Stimulated activated CD8-positive, alpha-beta memory T cell treated with anti-CD3 and anti-CD28 coated beads, Interleukin-15, amount 100 ng/mL, for 24 hours (primary cell): ENCODE results near the gene NRG3.
"Not testable (repeated sequence)": the region's sequence is repeated elsewhere in the genome, so short reads cannot be mapped to it uniquely, and the experiment has no call there.

Experiments
- DNase-seq: peaks from one replicate; pipeline ENCODE4 v3.0.0-alpha.2; 2020; ENCODE audit warnings: low read depth

The NRG3 gene

GRCh38 chr10:82581940-82582339 lies 706.9 kb downstream of the NRG3 start:
- no peak for DNase-seq

DNA sequence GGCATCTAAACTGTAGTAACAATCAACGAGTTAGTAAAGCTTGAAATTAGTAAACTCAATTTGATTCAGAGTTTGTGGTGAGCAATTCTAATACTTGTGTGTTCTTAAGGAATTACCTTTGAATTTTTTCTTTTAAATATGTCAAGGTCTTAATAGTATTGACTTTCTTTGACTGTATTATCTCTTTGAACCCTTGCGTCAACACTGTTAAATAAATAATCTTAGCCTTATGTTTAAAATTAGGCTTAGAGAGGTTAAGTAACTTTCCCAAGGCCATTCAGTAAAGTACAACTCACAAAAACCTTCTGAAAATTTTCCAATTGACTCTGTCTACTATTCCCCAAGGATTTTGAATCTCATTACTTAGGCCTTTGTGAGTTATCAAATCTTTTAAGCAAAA lies 716.4 kb downstream of the NRG3 start:
- DNase-seq, result no peak

DNA sequence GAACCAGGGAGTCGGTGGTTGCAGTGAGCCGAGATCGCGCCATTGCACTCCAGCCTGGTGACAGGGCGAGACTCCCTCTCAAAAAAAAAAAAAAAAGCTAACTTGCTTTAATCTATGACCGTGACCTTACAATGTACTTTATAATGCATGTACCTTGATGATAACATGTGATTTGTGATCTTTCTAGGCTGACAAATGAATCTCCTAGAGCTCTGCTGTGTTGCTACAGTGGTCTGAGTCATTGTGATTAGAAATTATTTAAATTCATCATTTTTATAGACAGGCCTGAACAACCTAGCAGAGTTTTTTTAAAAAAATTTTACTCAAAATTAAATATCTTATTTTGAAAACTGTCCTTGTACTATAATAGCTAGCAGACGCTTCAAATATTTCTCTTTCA lies 722.8 kb downstream of the NRG3 start:
- no peak for DNase-seq

DNA sequence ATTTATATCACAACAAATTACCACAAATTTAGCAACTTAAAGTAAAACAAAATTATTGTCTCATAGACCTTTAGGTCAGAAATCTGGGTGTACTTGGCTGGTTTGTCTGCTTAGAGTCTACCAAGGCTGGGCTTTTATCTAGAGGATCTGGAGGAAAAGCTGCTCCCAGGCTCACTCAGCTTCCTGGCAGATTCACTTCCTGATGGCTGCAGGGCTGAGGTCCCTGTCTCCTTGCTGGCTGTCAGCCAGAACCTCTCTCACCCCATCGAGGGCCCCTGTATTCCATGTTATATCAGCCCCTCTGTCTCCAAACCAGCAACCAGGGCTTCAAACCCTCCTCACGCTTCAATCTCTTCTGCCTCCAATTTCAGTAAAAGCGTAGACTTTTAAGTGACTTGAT lies 734.9 kb downstream of the NRG3 start:
- no peak for DNase-seq

DNA sequence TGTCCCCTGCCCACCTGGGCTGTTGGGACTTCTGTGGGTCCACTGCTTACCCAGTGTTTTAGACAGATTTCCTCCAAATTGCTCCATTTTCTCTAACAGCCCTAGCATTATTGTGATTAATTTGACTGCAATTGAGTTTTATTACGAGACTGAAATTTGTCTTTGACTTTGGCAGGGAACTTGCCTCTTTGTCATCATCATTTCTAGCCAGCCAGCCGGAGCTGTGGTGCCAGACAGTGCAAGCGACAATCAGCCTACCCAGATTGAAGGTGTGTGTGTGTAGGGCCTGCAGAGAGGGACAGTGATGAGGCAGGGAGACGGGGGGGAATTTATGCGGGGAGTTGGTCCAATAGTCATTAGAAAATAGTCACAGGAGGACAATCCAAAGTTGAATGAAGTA lies 743.0 kb downstream of the NRG3 start:
- no peak for DNase-seq

DNA sequence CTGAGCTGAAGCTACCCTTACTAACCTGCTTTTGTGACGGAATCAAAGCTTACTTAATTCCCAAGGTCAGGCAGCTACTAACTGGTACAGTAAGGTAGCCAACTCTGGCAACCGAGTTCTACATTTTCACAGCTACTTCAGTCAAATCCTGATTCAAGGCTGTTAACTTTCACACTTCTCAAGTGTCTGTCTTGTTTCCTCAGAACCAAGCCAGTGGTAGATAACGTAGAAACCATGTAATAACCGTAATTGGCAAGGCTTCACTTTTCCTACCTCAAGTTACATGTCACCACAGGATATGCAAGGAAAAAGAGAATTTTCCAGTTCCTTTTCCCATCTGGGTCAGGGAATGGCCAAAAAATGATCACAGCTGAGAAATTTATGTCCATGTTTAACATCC lies 746.7 kb downstream of the NRG3 start:
- no peak for DNase-seq

DNA sequence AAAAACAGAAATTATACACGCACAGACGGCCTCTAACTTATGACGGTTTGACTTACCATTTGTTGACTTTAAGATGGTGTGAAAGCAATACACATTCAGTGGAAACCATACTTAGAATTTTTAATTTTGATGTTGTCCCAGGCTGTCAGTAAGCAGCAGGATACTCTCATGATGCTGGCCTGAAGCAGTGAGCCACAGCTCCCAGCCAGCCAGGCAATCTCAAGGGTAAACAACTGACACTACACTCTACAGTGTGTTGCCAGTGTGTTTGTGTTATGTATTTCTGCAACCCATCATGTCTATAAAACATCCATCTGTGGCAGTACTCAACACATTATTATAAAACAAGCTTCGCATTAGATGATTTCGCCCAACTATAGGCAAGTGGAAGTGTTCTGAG lies 747.5 kb downstream of the NRG3 start:
- DNase-seq, result no peak

DNA sequence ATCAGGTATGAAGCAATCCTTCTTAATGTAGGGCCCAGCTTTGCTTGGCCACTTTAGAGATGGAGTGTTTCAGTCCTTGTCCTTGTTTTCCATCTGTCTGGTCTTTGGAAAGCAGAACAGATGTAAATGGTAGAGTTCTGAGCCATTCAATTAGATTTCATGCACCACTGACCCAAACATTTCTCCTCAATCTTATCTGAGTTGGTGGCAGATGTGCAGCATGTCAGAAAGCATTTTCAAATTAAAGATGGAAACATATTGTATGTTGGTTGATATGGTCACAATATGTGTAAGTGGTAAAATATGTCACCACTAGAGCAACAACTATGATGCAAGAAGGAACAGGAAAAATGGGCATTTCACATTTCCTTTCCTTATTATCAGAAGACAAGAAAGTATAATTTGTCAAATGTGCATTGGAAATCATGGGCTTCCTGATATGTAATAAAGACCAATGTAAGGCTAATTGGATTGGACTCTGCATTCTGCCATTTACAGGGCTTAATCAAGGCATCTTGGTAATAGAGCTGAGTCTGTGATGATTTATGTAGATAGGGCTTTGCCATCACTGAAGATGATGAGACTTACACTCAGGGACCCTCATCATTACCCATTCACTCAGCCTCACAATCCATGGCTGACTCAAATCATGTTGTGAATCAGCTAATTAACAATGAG lies 750.7 kb downstream of the NRG3 start:
- no peak for DNase-seq

DNA sequence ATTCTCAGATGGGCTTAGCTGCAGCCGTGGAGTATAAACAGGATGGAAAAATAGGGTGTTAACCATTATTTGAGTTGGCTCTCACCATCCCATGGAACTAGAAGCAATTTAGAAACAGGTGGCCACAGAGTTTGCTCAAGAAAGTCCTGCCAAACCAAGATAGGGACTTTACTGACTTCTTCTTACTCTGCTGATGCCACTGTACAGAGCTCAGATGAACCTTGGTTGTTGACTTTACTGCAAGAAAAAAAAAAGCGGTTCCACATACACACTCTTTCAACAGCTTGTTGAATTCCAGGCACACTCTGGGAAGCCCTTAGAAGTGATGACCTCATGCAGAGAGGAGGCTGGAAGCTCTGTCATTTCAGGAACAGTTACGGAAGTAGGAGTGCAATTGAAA lies 753.4 kb downstream of the NRG3 start:
- DNase-seq, result no peak

GRCh38 chr10:82643076-82643475 lies 768.1 kb downstream of the NRG3 start:
- no peak for DNase-seq

- DNase-seq, result no peak
Measured at GRCh38 chr10:82643601-82644000, 768.6 kb downstream of the NRG3 start.

DNA sequence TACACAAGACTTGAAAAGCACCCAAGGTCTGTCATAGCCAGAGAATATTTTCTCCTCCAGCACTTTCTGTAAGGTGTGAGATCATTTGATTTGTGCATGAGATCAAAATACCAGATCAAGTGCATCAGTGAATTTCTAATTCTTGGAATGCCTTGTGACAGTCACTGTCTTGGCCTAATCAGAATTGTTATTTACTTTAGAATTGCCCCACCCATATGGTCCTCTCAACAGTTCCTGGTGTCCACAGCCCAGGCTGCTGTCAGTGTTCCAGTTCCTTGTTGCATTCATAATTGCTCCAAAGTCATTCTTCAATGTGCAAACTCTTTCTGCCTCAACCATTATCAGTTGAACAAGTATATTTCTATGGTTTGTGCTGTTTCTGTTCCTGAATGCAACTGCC lies 770.2 kb downstream of the NRG3 start:
- no peak for DNase-seq

GRCh38 chr10:82653244-82654155 lies 778.5 kb downstream of the NRG3 start:
- DNase-seq, result no peak

DNA sequence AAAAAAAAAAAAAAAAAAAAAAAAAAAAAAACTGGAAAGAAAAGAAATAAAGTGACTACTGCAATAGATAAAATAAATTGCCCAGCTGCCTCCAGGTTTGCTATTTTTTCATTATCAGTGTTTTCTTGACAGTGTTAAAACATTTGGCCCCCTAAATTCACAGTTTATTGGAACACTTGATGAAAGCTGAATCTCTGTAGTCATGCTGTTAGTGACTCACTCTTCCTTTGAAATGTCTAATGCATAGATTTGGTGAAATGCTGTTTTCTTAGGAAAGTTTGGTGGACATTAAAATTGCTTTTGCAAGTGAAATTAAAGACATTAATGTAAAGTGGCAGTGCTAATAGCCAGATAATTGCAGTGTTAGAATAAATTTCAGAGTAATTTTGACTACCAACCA lies 785.2 kb downstream of the NRG3 start:
- DNase-seq, result no peak

- no peak for DNase-seq
Measured at GRCh38 chr10:82660986-82661385, 786.0 kb downstream of the NRG3 start.

DNA sequence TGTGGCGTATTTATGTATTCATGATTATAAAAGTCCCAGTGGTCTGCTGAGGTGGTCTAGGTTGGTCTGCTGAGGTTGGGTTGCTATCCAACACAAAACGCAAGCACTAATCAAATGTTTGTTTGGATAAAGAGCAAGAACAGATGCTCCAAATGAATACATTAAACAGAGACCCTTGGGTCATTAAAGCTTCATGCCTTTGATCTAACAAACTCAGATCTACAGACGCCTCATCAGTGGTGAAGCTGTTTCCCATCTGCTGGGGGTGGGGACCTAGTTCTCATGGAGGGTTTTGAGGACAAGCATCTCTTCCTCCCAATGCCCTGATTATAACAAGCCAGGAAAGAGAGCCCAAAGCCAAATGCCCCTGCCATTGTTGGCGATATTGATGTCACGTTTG lies 786.7 kb downstream of the NRG3 start:
- no peak for DNase-seq

GRCh38 chr10:82668221-82668895 lies 793.4 kb downstream of the NRG3 start:
- no peak for DNase-seq

- DNase-seq, result no peak
Measured at GRCh38 chr10:82674036-82674435, 799.0 kb downstream of the NRG3 start.

- DNase-seq, result not testable (repeated sequence)
Measured at GRCh38 chr10:82677932-82678331, 802.9 kb downstream of the NRG3 start.

- not testable (repeated sequence) for DNase-seq
Measured at GRCh38 chr10:82678451-82678850, 803.5 kb downstream of the NRG3 start.

DNA sequence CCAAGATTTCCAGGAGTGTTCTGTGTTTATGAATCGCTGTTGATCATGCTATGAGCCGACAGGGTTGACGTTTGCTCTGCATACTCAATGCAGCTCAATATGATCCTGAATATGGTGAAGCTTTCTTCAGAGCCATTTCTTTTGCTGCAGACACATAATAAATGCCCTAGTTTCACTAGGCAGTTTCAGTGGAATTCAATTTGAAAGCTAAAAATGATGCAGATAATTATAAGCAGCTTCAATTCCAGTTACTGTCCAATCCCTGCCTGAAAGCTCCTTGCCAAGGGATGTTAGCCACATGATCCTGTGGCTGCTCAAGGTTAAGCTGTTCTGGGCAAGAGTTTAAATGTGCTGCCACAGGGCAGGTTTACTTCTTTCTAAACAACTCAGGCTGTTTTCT lies 805.6 kb downstream of the NRG3 start:
- DNase-seq, result no peak

- DNase-seq, result no peak
Measured at GRCh38 chr10:82683945-82684344, 809.0 kb downstream of the NRG3 start.

GRCh38 chr10:82685087-82685486 lies 810.1 kb downstream of the NRG3 start:
- DNase-seq, result no peak
